Subcutaneous adipose tissue (tissue), 4 donors: ENCODE data around the gene STX18. TPM values are rescaled to one million over a fixed set of nuclear protein-coding genes. Genes with fewer than 3 reads are reported as not detected.

Experiments used
- total RNA-seq, 4 donors: library from RNA; depleted of rRNA; stranded (reverse); fragments of >200 nt; gene quantifications; one replicate each; pipeline ENCODE4 v1.1.0, GENCODE V29; 2016
- TF ChIP-seq, protein P1 (sequence below): fragments of 450-650 bp; IDR thresholded peaks from one replicate; pipeline ENCODE4 v1.5.1; 2016; ENCODE audit warnings: low read depth, mild to moderate bottlenecking, control low read depth, antibody characterized with exemption, moderate library complexity

STX18 gene
- total RNA-seq, 4 donors from 2014 or later = 17.0 to 29.2 (median 21.6) TPM

DNA sequence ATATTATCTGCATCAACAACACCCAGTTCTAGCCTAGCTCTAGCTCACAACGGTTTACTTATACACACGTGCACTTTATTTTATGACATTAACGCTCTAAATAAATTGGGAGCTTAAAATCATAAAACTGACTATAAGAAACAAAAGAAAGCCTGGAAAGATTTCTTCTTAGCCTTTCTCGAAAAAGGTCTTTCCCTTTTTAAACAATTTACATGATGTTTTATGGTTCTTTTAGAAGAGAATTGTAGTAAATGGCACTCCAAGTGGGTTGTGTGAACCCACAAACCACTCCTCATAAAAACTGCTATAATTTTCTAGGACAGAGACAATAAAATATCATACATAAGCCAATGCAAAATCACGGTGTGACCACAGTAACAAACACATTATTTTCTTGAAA is 23.1 kb downstream of the STX18 start:
- TF ChIP-seq, protein P1, sequence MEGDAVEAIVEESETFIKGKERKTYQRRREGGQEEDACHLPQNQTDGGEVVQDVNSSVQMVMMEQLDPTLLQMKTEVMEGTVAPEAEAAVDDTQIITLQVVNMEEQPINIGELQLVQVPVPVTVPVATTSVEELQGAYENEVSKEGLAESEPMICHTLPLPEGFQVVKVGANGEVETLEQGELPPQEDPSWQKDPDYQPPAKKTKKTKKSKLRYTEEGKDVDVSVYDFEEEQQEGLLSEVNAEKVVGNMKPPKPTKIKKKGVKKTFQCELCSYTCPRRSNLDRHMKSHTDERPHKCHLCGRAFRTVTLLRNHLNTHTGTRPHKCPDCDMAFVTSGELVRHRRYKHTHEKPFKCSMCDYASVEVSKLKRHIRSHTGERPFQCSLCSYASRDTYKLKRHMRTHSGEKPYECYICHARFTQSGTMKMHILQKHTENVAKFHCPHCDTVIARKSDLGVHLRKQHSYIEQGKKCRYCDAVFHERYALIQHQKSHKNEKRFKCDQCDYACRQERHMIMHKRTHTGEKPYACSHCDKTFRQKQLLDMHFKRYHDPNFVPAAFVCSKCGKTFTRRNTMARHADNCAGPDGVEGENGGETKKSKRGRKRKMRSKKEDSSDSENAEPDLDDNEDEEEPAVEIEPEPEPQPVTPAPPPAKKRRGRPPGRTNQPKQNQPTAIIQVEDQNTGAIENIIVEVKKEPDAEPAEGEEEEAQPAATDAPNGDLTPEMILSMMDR = no peak

DNA sequence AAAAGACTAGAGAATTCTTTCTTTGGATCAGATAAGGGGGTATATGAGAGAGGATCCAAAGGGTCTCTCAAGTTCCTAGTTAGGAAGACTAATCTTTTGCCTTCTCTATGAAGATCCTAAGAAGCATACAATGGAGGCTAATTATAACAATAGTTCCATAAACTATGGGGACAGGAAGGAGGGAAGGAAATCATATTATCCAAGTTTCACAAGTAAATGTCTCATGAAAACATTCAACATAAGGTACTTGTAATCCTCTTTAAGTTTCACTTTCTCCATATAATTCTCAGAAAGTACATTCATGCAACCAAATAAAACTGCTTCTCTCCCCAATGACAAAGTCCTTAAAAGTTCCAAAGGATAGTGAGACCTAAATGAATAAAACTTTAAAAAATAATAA is 27.1 kb downstream of the STX18 start:
- TF ChIP-seq, protein P1 = no peak

DNA sequence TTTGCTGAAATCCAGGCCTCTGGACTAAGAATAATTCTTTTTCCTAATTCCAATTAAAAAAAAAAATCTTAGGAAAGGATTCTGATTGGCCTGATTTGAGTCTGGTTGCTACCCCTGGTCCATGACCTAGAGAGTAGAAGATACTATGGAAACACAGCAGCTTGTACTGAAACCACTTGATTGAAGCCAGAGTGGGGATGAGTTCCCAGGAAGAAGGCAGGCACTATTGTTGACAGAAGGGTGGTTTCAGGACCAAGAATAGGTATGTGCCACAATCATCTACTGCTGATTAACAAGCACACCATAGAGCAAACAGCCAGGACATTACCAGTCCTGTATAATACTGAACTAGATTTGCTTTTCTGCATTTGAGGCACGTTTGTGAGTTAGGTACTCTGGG is 29.6 kb downstream of the STX18 start:
- TF ChIP-seq, protein P1 = no peak

DNA sequence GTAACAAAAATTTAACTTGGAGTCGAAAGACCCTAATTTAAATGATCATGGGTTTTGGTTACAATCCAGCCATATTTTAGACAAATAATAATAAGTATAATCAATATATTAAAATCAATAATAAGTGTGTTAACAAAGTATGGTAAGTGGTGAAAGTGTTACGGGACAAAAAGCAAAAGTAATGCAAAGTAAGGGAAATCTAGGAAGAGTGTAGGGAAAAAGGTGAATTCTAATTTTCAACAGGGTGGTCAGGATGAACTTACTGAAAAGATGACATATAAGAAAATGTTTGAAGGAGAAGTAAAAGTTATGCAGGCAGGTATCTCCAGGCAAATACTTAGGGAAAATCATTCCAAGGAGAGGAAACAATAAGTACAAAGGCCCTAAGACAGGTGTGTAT is 32.3 kb downstream of the STX18 start:
- TF ChIP-seq, protein P1 = no peak

DNA sequence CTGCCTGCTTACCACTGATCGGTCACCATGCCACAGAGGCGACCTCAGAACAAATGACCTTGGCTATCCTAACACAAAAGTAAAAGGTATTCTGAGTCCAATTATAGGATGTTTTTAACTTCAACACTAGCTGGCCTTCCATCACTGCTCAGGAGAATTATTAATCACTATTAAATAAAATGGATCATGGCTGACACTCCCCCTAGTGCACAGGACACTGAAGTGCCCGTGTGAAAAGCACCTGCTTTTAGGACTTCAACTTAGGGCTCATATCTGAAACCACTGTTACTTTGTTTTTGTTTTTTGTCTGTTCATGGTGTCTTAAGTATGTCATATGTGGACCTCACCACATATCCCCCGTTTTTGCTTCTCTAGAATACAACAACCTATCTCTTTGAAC is 33.9 kb downstream of the STX18 start:
- TF ChIP-seq, protein P1 = no peak

DNA sequence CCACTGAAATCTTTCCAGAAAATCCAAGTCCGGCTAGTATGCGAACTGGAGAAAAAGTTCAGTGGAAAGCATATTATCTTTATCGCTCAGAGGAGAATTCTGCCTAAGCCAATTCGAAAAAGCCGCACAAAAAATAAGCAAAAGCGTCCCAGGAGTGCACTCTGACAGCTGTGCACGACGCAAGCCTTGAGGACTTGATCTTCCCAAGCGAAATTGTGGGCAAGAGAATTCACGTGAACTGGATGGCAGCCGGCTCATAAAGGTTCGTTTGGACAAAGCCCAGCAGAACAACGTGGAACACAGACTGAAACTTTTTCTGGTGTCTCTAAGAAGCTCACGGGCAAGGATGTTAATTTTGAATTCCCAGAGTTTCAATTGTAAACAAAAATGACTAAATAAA is 34.4 kb downstream of the STX18 start:
- TF ChIP-seq, protein P1 = no peak

DNA sequence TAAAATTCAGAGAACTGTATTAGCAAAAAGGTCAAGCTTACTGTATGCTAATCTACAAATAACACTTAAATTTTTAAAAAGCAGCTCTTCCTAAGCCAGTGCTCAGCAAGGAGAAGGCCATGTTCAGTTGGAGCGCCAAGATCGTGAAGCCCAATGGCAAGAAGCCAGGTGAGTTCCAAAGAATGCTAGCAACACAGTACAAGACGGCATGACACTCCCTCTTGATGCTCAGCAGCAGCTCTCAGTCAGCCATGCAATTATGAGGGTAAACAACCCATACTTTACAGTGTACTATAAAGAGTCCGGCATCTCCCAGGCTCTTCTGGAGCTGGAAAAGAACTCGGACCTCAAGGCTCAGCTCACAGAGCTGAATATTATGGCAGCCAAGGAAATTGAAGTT is 34.9 kb downstream of the STX18 start:
- TF ChIP-seq, protein P1 = no peak
